NCI-H226 (cell line): ENCODE measurements around the gene TXK.

Experiments
- DNase-seq: peaks from one replicate; pipeline ENCODE4 v3.0.0-alpha.2; 2015

TXK gene

GRCh38 chr4:48046059-48046458, 88.0 kb downstream of the TXK start:
- no peak for DNase-seq

GRCh38 chr4:48044298-48044697, 89.8 kb downstream of the TXK start:
- no peak for DNase-seq

- no peak for DNase-seq
These were observed 90.5 kb downstream of the TXK start for GRCh38 chr4:48043504-48043903.

- DNase-seq = no peak
These were observed 91.0 kb downstream of the TXK start for GRCh38 chr4:48042979-48043461.

- DNase-seq = no peak
These were observed 92.4 kb downstream of the TXK start for GRCh38 chr4:48041535-48042137.

- DNase-seq = no peak
These were observed 94.5 kb downstream of the TXK start for GRCh38 chr4:48039561-48039960.

- no peak for DNase-seq
These were observed 95.4 kb downstream of the TXK start for GRCh38 chr4:48038666-48039065.

GRCh38 chr4:48037117-48037462, 97.0 kb downstream of the TXK start:
- DNase-seq = no peak

GRCh38 chr4:48035952-48036351, 98.1 kb downstream of the TXK start:
- no peak for DNase-seq

GRCh38 chr4:48033825-48034413, 100.1 kb downstream of the TXK start:
- DNase-seq = no peak

- DNase-seq = no peak
These were observed 100.6 kb downstream of the TXK start for GRCh38 chr4:48033412-48033811.

GRCh38 chr4:48032721-48033120, 101.3 kb downstream of the TXK start:
- DNase-seq = peak; percentile 6

- peak; percentile 76 for DNase-seq
These were observed 102.1 kb downstream of the TXK start for GRCh38 chr4:48031802-48032525.

GRCh38 chr4:48030470-48030869, 103.6 kb downstream of the TXK start:
- DNase-seq = no peak

GRCh38 chr4:48028696-48029095, 105.4 kb downstream of the TXK start:
- DNase-seq = no peak

- DNase-seq = no peak
These were observed 106.4 kb downstream of the TXK start for GRCh38 chr4:48027653-48028052.

- DNase-seq = peak; percentile 36
These were observed 109.0 kb downstream of the TXK start for GRCh38 chr4:48025005-48025404.

GRCh38 chr4:48024522-48024921, 109.5 kb downstream of the TXK start:
- DNase-seq = no peak

GRCh38 chr4:48022192-48022799, 111.8 kb downstream of the TXK start:
- DNase-seq = no peak

GRCh38 chr4:48021100-48021499, 113.0 kb downstream of the TXK start:
- DNase-seq = no peak

GRCh38 chr4:48018112-48018511, 115.9 kb downstream of the TXK start:
- DNase-seq = no peak

- peak; percentile 87 for DNase-seq
These were observed 116.9 kb downstream of the TXK start for GRCh38 chr4:48017108-48017571.
